ENCODE results near the gene OPCML.

Gene OPCML

DNA sequence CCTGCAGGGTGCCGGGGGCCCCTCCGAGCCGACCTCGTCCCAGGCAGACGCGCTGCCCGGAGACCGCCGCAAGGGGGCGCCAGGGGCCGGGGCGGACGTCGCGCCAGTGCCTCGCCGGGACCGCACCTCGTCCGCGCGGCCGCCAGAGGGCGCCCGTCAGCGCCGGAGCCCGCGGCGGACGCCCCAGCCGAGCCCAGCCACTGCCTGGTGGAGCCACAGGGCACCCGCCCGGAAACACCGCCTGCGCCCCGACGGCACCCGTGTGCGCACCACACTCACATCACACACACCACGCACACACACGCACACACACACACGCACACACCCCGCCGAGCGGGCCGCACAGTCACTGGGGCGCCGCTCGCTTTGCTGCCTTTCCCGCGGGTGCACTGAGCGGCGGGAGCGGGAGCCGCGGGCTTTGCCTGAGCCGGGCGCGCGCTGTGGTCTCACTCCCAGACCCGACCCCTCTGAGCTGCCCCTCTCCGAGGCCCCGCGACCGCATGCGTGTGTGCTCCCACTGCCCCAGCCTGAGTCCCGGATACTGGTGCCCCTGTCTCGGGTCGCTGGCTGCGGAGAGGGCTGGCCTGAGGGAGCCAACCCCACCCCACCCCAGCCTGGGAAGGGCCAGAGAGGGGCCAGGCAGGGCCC, 449.3 kb downstream of the OPCML start:
- no peak overlapping the region for H3K27ac Mint-ChIP-seq
- TF ChIP-seq, protein P1, sequence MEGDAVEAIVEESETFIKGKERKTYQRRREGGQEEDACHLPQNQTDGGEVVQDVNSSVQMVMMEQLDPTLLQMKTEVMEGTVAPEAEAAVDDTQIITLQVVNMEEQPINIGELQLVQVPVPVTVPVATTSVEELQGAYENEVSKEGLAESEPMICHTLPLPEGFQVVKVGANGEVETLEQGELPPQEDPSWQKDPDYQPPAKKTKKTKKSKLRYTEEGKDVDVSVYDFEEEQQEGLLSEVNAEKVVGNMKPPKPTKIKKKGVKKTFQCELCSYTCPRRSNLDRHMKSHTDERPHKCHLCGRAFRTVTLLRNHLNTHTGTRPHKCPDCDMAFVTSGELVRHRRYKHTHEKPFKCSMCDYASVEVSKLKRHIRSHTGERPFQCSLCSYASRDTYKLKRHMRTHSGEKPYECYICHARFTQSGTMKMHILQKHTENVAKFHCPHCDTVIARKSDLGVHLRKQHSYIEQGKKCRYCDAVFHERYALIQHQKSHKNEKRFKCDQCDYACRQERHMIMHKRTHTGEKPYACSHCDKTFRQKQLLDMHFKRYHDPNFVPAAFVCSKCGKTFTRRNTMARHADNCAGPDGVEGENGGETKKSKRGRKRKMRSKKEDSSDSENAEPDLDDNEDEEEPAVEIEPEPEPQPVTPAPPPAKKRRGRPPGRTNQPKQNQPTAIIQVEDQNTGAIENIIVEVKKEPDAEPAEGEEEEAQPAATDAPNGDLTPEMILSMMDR (IDR thresholded peaks at IDR 0.05; ENCODE audit: unreplicated experiment in 3 of 3), result peak; percentile 79 to 99 (median 90)

DNA sequence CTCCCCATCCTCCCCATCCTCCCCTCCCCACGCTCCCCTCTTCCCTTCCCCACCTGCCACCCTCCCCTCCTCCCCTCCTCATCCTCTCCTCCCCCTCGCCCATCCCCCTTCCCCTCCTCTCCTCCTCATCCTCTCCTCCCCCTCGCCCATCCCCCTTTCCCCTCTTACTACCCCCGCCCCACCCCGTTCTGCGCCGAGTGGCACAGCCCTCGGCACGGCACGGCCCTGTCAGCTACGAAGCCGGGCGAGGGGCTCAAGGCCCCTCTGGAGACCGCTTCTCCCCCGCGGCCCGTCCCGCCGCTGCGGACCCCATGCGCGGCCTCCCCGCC, 449.9 kb downstream of the OPCML start:
- TF ChIP-seq, protein P1 (IDR thresholded peaks at IDR 0.05; ENCODE audit: unreplicated experiment in 3 of 3), result no peak
- no peak overlapping the region for H3K27ac Mint-ChIP-seq
- no peaks in the 10 kb centered on the region for H3K9me3 Mint-ChIP-seq
- H3K27me3 Mint-ChIP-seq (ENCODE audit: low read depth), result peaks cover 81% of the 10 kb centered on the region
- peak overlapping the region in 1 of 3 experiments; percentile 36 for H3K4me3 Mint-ChIP-seq
- H3K4me1 Mint-ChIP-seq, result no peaks in the 10 kb centered on the region
- no peaks in the 10 kb centered on the region for H3K36me3 Mint-ChIP-seq (ENCODE audit: low read depth)

More for the DNA sequence above, 449.3 kb downstream of the OPCML start:
- no peaks in the 10 kb centered on the region for H3K4me1 Mint-ChIP-seq
- peaks cover 81% of the 10 kb centered on the region for H3K27me3 Mint-ChIP-seq (ENCODE audit: low read depth)
- peak overlapping the region; percentile 66 to 84 (median 80) for H3K4me3 Mint-ChIP-seq
- H3K36me3 Mint-ChIP-seq (ENCODE audit: low read depth), result no peaks in the 10 kb centered on the region
- H3K9me3 Mint-ChIP-seq, result no peaks in the 10 kb centered on the region

DNA sequence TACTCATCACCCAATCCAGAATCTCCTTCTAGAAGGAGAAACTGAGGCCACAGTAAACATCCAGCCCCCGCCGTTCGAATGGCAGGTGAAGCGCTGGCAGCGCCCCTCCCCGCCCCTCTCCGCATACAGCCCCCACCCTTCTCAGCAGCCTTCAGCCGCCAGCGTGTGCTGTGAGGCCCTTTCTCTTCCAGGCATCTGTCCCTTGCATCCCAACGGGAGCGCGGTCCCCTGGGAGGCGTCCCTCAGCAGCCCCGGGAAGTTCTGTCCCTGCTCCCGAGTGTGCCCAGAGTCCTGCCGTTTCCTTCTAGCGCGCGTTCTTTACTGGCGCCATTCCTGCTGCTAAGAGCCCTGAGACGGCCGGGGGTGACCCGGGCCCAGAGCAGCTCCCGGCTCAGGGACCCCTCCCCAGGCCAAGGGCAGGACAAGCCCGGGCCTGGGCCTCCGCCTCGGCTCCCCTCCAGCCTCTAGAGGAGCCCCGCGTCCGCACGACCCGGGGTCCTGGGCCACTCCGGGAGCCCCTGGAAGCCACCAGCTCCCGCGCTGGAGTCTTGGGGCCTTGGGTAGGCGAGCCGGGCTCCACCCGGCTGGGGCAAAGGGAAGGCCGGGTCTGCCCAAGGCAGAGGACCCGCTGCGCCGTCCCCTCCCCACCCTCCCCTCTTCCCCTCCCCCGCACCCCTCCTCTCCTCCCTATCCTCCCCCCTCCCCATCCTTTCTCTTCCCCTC, 450.4 kb downstream of the OPCML start:
- Mint-ChIP-seq H3K27me3 (ENCODE audit: low read depth) (peaks cover 83% of the 10 kb centered on the region), H3K9me3 (no peaks in the 10 kb centered on the region), H3K27ac (no peak overlapping the region), H3K4me1 (no peaks in the 10 kb centered on the region), H3K36me3 (ENCODE audit: low read depth) (no peaks in the 10 kb centered on the region), H3K4me3 (peak overlapping the region in 2 of 3 experiments; percentile 4 to 45)
- TF ChIP-seq, protein P1 (IDR thresholded peaks at IDR 0.05; ENCODE audit: unreplicated experiment in 3 of 3), result no peak

DNA sequence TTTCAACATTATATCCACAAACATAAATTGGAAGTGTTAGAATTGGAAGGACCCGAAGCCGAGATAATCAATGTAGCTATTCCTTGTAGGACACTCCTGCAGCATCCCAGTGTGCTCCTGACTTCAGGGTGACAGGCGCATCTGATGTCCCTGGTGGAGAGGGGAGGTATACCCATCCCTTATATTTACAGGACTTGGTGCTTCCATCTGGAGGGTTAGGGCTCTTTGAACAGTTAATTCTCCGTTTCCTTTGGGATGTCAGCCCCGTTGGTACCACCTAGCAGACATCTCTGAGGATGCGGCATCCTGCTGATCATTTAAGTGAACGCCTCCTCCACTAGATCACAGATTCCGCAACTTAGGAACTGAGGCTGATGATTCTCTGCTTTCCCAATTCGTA, 451.3 kb downstream of the OPCML start:
- Mint-ChIP-seq H3K9me3 (no peaks in the 10 kb centered on the region), H3K36me3 (ENCODE audit: low read depth) (no peaks in the 10 kb centered on the region)

DNA sequence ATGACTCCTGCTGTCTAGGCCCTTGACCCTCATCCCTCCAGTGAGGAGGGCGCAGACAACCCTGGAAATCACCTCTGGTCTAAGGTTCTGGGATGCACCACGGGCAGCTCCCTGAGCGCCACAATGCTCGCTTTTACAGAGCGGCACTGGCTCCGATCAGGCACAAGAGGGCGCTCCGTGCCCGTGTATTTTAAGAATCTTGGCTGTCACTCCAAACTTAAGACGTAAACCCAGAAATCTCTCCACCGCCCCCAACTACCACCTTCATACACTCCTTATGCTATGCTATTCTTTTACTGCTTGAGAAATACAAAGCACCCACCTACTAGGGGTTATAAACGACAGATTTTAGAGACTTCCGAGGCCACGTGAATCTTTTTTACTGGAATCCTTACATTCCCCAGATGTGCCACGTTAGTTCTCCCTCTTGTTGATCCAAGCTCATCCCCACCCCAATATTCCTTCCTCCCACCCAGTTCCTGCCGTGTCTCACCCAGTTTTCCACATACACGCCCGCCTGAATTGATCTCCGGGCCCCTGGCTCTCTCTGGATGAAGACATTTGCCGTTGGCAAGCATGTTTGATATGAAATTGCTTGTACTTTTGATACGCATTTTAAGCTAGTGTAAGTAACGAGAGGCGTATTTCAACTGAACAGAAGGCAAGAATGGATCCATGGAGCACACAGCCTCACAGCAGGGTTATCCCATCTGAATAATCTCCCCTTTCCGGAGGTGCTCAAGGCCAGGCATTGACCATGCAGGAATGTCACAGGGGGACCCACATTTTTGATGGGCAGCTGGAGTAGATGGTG, 453.5 kb downstream of the OPCML start:
- H3K27me3 Mint-ChIP-seq (ENCODE audit: low read depth), result peaks cover 79% of the 10 kb centered on the region
- H3K4me1 Mint-ChIP-seq, result no peaks in the 10 kb centered on the region
- H3K27ac Mint-ChIP-seq, result no peak overlapping the region
- no peaks in the 10 kb centered on the region for H3K36me3 Mint-ChIP-seq (ENCODE audit: low read depth)
- TF ChIP-seq, protein P1 (IDR thresholded peaks at IDR 0.05; ENCODE audit: unreplicated experiment in 3 of 3), result peak; percentile 84 to 91 (median 91)
- H3K4me3 Mint-ChIP-seq, result no peak overlapping the region
- no peaks in the 10 kb centered on the region for H3K9me3 Mint-ChIP-seq

More for the DNA sequence above, 451.3 kb downstream of the OPCML start:
- H3K27ac Mint-ChIP-seq, result no peak overlapping the region
- H3K4me1 Mint-ChIP-seq, result no peaks in the 10 kb centered on the region
- H3K27me3 Mint-ChIP-seq (ENCODE audit: low read depth), result peaks cover 83% of the 10 kb centered on the region
- TF ChIP-seq, protein P1 (IDR thresholded peaks at IDR 0.05; ENCODE audit: unreplicated experiment in 3 of 3), result no peak
- H3K4me3 Mint-ChIP-seq, result no peak overlapping the region
